ENCODE data around the gene RNF144A.

DNA sequence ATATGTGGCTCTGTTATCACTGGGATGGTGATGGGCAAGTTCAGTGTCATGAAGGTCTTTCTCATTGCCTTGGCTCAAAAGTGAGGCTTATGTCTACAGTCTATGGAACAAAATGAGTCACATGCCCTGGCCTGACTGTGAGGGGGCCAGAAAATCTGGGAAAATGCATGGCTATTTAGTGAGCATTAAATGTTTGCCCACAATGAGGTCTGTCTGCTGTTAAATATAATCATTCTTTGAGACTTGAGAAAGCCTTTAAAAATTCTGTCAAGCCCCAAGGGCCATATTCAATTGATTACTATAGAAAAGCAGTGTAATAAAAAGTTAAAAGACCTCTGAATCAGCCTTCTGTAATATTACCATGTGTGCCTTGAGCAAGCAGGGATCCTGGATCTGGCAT, 5.5 kb upstream of the RNF144A start:
- TF ChIP-seq, protein P1, sequence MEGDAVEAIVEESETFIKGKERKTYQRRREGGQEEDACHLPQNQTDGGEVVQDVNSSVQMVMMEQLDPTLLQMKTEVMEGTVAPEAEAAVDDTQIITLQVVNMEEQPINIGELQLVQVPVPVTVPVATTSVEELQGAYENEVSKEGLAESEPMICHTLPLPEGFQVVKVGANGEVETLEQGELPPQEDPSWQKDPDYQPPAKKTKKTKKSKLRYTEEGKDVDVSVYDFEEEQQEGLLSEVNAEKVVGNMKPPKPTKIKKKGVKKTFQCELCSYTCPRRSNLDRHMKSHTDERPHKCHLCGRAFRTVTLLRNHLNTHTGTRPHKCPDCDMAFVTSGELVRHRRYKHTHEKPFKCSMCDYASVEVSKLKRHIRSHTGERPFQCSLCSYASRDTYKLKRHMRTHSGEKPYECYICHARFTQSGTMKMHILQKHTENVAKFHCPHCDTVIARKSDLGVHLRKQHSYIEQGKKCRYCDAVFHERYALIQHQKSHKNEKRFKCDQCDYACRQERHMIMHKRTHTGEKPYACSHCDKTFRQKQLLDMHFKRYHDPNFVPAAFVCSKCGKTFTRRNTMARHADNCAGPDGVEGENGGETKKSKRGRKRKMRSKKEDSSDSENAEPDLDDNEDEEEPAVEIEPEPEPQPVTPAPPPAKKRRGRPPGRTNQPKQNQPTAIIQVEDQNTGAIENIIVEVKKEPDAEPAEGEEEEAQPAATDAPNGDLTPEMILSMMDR (IDR thresholded peaks at IDR 0.05 in 8 of 11, conservative IDR thresholded peaks at IDR 0.05 in 3 of 11) = no peak
- TF ChIP-seq POLR2AphosphoS5 (IDR thresholded peaks at IDR 0.05) = no peak
